GM23338 (cell line): ENCODE measurements around the gene PAXX.

ENCODE experiments used
- CREB1 ChIP-seq: fragments of 250-450 bp; sonication (Bioruptor Pico); IDR thresholded peaks from 2 replicates; pipeline ENCODE4 v1.5.0; 2020; ENCODE audit warnings: low read depth, mild to moderate bottlenecking, moderate library complexity
- CTCF ChIP-seq, 2 experiments: fragments of 200-600 bp in 1 of 2; sonication (generic) in 1 of 2; conservative IDR thresholded peaks; 2 replicates each; pipeline versions ENCODE4 v1.5.1 to v1.6.1; 2016 to 2017; ENCODE audit warnings: antibody characterized with exemption in 2 of 2, low read depth in 2 of 2, mild to moderate bottlenecking in 2 of 2, moderate library complexity in 1 of 2
- EZH2 ChIP-seq: fragments of 200-600 bp; sonication (generic); IDR thresholded peaks from one replicate; pipeline ENCODE4 v1.8.0; 2017; ENCODE audit warnings: antibody characterized with exemption, mild to moderate bottlenecking, low read depth; ENCODE audit not compliant: unreplicated experiment
- EZH2phosphoT487 ChIP-seq: fragments of 200-600 bp; sonication (generic); IDR thresholded peaks from one replicate; pipeline ENCODE4 v1.8.1; 2018; ENCODE audit warnings: antibody characterized with exemption; ENCODE audit not compliant: unreplicated experiment
- JUNB ChIP-seq: IDR thresholded peaks from one replicate; pipeline ENCODE4 v1.6.1; 2016; ENCODE audit warnings: antibody characterized with exemption; ENCODE audit not compliant: unreplicated experiment
- NANOG ChIP-seq: IDR thresholded peaks from 2 replicates; pipeline ENCODE4 v1.6.1; 2016; ENCODE audit warnings: antibody characterized with exemption, borderline replicate concordance
- POLR2AphosphoS5 ChIP-seq: IDR thresholded peaks from 2 replicates; pipeline ENCODE4 v1.6.1; 2016; ENCODE audit warnings: antibody characterized with exemption, low read depth
- STAT1 ChIP-seq: IDR thresholded peaks from one replicate; pipeline ENCODE4 v1.6.1; 2016; ENCODE audit warnings: antibody characterized with exemption; ENCODE audit not compliant: unreplicated experiment
- ZNF114 ChIP-seq: fragments of 250-450 bp; sonication (Bioruptor Pico); IDR thresholded peaks from 2 replicates; pipeline ENCODE4 v1.5.0; 2020; ENCODE audit warnings: mild to moderate bottlenecking, moderate library complexity
- ZNF331 ChIP-seq: fragments of 250-450 bp; sonication (Bioruptor Pico); IDR thresholded peaks from 2 replicates; pipeline ENCODE4 v1.5.0; 2020; ENCODE audit warnings: low read depth, mild to moderate bottlenecking, moderate library complexity
- TF ChIP-seq, protein P1 (sequence below): IDR thresholded peaks from one replicate; pipeline ENCODE4 v1.6.1; 2018; ENCODE audit warnings: antibody characterized with exemption; ENCODE audit not compliant: unreplicated experiment
- TF ChIP-seq, protein P2 (sequence below): IDR thresholded peaks from 2 replicates; pipeline ENCODE4 v1.6.1; 2016; ENCODE audit warnings: antibody characterized with exemption

- no peak for TF ChIP-seq CTCF (conservative IDR thresholded peaks at IDR 0.05; ENCODE audit: low read depth in 2 of 2)
- TF ChIP-seq EZH2, result no peak
- TF ChIP-seq EZH2phosphoT487, result no peak
- TF ChIP-seq, protein P1, sequence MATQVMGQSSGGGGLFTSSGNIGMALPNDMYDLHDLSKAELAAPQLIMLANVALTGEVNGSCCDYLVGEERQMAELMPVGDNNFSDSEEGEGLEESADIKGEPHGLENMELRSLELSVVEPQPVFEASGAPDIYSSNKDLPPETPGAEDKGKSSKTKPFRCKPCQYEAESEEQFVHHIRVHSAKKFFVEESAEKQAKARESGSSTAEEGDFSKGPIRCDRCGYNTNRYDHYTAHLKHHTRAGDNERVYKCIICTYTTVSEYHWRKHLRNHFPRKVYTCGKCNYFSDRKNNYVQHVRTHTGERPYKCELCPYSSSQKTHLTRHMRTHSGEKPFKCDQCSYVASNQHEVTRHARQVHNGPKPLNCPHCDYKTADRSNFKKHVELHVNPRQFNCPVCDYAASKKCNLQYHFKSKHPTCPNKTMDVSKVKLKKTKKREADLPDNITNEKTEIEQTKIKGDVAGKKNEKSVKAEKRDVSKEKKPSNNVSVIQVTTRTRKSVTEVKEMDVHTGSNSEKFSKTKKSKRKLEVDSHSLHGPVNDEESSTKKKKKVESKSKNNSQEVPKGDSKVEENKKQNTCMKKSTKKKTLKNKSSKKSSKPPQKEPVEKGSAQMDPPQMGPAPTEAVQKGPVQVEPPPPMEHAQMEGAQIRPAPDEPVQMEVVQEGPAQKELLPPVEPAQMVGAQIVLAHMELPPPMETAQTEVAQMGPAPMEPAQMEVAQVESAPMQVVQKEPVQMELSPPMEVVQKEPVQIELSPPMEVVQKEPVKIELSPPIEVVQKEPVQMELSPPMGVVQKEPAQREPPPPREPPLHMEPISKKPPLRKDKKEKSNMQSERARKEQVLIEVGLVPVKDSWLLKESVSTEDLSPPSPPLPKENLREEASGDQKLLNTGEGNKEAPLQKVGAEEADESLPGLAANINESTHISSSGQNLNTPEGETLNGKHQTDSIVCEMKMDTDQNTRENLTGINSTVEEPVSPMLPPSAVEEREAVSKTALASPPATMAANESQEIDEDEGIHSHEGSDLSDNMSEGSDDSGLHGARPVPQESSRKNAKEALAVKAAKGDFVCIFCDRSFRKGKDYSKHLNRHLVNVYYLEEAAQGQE, result no peak
- TF ChIP-seq, protein P2, sequence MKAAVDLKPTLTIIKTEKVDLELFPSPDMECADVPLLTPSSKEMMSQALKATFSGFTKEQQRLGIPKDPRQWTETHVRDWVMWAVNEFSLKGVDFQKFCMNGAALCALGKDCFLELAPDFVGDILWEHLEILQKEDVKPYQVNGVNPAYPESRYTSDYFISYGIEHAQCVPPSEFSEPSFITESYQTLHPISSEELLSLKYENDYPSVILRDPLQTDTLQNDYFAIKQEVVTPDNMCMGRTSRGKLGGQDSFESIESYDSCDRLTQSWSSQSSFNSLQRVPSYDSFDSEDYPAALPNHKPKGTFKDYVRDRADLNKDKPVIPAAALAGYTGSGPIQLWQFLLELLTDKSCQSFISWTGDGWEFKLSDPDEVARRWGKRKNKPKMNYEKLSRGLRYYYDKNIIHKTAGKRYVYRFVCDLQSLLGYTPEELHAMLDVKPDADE, result no peak
- TF ChIP-seq POLR2AphosphoS5, result no peak
- TF ChIP-seq NANOG, result no peak
- no peak for TF ChIP-seq JUNB
- TF ChIP-seq CREB1, result no peak
- no peak for TF ChIP-seq ZNF114 (CRISPR knock-in tag)
- no peak for TF ChIP-seq ZNF331 (CRISPR knock-in tag)
- TF ChIP-seq STAT1, result no peak
Observed at GRCh38 chr9:137034039-137034708, 42.0 kb downstream of the PAXX start.
